ENCODE data around the gene ANKMY2.

DNA sequence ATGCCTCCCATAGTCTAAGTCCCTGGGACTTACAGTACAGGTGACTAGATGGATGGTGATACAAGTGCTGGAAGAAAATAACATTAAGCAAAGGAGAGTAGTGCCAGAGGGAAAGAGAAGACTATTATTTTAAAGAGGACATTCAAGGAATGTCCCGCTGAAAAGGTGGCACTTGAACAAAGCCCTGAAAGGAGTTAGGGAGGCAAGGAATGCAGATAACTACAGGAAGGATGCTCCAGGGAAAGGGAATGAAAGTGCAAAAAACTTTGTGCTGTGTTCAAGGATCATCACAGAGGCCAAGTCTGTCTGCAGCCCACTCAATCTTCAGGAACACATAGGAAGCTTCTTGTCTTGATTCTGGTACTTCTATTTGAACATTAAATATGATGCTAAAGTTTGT, 14.9 kb downstream of the ANKMY2 start:
- TF ChIP-seq, protein P1, sequence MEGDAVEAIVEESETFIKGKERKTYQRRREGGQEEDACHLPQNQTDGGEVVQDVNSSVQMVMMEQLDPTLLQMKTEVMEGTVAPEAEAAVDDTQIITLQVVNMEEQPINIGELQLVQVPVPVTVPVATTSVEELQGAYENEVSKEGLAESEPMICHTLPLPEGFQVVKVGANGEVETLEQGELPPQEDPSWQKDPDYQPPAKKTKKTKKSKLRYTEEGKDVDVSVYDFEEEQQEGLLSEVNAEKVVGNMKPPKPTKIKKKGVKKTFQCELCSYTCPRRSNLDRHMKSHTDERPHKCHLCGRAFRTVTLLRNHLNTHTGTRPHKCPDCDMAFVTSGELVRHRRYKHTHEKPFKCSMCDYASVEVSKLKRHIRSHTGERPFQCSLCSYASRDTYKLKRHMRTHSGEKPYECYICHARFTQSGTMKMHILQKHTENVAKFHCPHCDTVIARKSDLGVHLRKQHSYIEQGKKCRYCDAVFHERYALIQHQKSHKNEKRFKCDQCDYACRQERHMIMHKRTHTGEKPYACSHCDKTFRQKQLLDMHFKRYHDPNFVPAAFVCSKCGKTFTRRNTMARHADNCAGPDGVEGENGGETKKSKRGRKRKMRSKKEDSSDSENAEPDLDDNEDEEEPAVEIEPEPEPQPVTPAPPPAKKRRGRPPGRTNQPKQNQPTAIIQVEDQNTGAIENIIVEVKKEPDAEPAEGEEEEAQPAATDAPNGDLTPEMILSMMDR (IDR thresholded peaks at IDR 0.05): no peak
- TF ChIP-seq POLR2A (IDR thresholded peaks at IDR 0.05): no peak

Measured in sigmoid colon (tissue), 3 donors.